ENCODE data around the gene PPME1.
A peak's percentile ranks its signal among the peaks of the same experiment; 100 is the strongest.

PPME1 gene

GRCh38 chr11:74212533-74212932 is 41.4 kb downstream of the PPME1 start:
- DNase-seq (ENCODE audit: extremely low spot score, insufficient read length, low read depth) = no peak
- no peak for FAIRE-seq

GRCh38 chr11:74220376-74220775 is 49.3 kb downstream of the PPME1 start:
- DNase-seq (ENCODE audit: extremely low spot score, insufficient read length, low read depth) (no peak), FAIRE-seq (no peak)

- no peak for FAIRE-seq
- no peak for DNase-seq (ENCODE audit: extremely low spot score, insufficient read length, low read depth)
Measured at GRCh38 chr11:74221816-74222215, 50.7 kb downstream of the PPME1 start.

GRCh38 chr11:74225565-74225964 is 54.5 kb downstream of the PPME1 start:
- no peak for FAIRE-seq
- DNase-seq (ENCODE audit: extremely low spot score, insufficient read length, low read depth) = no peak

- DNase-seq (ENCODE audit: extremely low spot score, insufficient read length, low read depth) = no peak
- FAIRE-seq = no peak
Measured at GRCh38 chr11:74226907-74227306, 55.8 kb downstream of the PPME1 start.

GRCh38 chr11:74232311-74232950 is 61.3 kb downstream of the PPME1 start:
- no peak for FAIRE-seq
- DNase-seq (ENCODE audit: extremely low spot score, insufficient read length, low read depth) = no peak

- FAIRE-seq (no peak), DNase-seq (ENCODE audit: extremely low spot score, insufficient read length, low read depth) (no peak)
Measured at GRCh38 chr11:74233683-74234082, 62.6 kb downstream of the PPME1 start.

- FAIRE-seq (no peak), DNase-seq (ENCODE audit: extremely low spot score, insufficient read length, low read depth) (no peak)
Measured at GRCh38 chr11:74235121-74235520, 64.0 kb downstream of the PPME1 start.

- FAIRE-seq = no peak
- no peak for DNase-seq (ENCODE audit: extremely low spot score, insufficient read length, low read depth)
Measured at GRCh38 chr11:74237541-74237940, 66.5 kb downstream of the PPME1 start.

GRCh38 chr11:74238243-74238642 is 67.2 kb downstream of the PPME1 start:
- FAIRE-seq = no peak
- no peak for DNase-seq (ENCODE audit: extremely low spot score, insufficient read length, low read depth)

- DNase-seq (ENCODE audit: extremely low spot score, insufficient read length, low read depth) (no peak), FAIRE-seq (no peak)
Measured at GRCh38 chr11:74248469-74248868, 77.4 kb downstream of the PPME1 start.

- DNase-seq (ENCODE audit: extremely low spot score, insufficient read length, low read depth) = no peak
- FAIRE-seq = no peak
Measured at GRCh38 chr11:74249496-74249895, 78.4 kb downstream of the PPME1 start.

GRCh38 chr11:74253361-74253760 is 82.3 kb downstream of the PPME1 start:
- DNase-seq (ENCODE audit: extremely low spot score, insufficient read length, low read depth) (no peak), FAIRE-seq (no peak)

- peak; percentile 87 for FAIRE-seq
- DNase-seq (ENCODE audit: extremely low spot score, insufficient read length, low read depth) = peak; percentile 33
Measured at GRCh38 chr11:74255741-74256375, 84.8 kb downstream of the PPME1 start.

GRCh38 chr11:74256378-74257133 is 85.5 kb downstream of the PPME1 start:
- no peak for FAIRE-seq
- no peak for DNase-seq (ENCODE audit: extremely low spot score, insufficient read length, low read depth)

GRCh38 chr11:74257959-74258553 is 87.0 kb downstream of the PPME1 start:
- no peak for DNase-seq (ENCODE audit: extremely low spot score, insufficient read length, low read depth)
- FAIRE-seq = no peak

GRCh38 chr11:74262725-74263124 is 91.6 kb downstream of the PPME1 start:
- no peak for FAIRE-seq

GRCh38 chr11:74265256-74265655 is 94.2 kb downstream of the PPME1 start:
- FAIRE-seq (no peak), DNase-seq (ENCODE audit: extremely low spot score, insufficient read length, low read depth) (no peak)

More at GRCh38 chr11:74262725-74263124, 91.6 kb downstream of the PPME1 start:
- no peak for DNase-seq (ENCODE audit: extremely low spot score, insufficient read length, low read depth)

GRCh38 chr11:74267014-74267413 is 95.9 kb downstream of the PPME1 start:
- DNase-seq (ENCODE audit: extremely low spot score, insufficient read length, low read depth) = no peak
- FAIRE-seq = no peak

GRCh38 chr11:74268456-74268855 is 97.4 kb downstream of the PPME1 start:
- no peak for FAIRE-seq
- DNase-seq (ENCODE audit: extremely low spot score, insufficient read length, low read depth) = no peak

Data from GM18507 (cell line).